ENCODE data around the gene VGF. TPM values are rescaled to one million over a fixed set of nuclear protein-coding genes. Genes with fewer than 3 reads are reported as not detected.
"Not testable (repeated sequence)": the region's sequence is repeated elsewhere in the genome, so short reads cannot be mapped to it uniquely, and the experiment has no call there.

Gene VGF
- total RNA-seq, 3 donors from 2014 or later, result 0.38 to 0.84 (median 0.46) TPM

- ATAC-seq (no peak), DNase-seq (no peak)
- intact Hi-C loops (cut with DNase I, micrococcal nuclease), result no loop called here
- H3K4me1 ChIP-seq (ENCODE audit: low read depth), result no peaks in the 10 kb centered on the region
- no peak overlapping the region for H3K4me3 ChIP-seq
- H3K36me3 ChIP-seq (ENCODE audit: low read depth), result peaks cover 5% of the 10 kb centered on the region
- no peaks in the 10 kb centered on the region for H3K9me3 ChIP-seq
- TF ChIP-seq, protein P1, sequence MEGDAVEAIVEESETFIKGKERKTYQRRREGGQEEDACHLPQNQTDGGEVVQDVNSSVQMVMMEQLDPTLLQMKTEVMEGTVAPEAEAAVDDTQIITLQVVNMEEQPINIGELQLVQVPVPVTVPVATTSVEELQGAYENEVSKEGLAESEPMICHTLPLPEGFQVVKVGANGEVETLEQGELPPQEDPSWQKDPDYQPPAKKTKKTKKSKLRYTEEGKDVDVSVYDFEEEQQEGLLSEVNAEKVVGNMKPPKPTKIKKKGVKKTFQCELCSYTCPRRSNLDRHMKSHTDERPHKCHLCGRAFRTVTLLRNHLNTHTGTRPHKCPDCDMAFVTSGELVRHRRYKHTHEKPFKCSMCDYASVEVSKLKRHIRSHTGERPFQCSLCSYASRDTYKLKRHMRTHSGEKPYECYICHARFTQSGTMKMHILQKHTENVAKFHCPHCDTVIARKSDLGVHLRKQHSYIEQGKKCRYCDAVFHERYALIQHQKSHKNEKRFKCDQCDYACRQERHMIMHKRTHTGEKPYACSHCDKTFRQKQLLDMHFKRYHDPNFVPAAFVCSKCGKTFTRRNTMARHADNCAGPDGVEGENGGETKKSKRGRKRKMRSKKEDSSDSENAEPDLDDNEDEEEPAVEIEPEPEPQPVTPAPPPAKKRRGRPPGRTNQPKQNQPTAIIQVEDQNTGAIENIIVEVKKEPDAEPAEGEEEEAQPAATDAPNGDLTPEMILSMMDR (IDR thresholded peaks at IDR 0.05), result no peak
Observed at GRCh38 chr7:101207459-101207858, 42.1 kb upstream of the VGF start.

- Histone ChIP-seq H3K4me1 (ENCODE audit: low read depth) (peaks cover 5% of the 10 kb centered on the region), H3K36me3 (ENCODE audit: low read depth) (peaks cover 5% of the 10 kb centered on the region), H3K9me3 (no peaks in the 10 kb centered on the region), H3K4me3 (no peak overlapping the region)
- intact Hi-C loops (cut with DNase I, micrococcal nuclease), result no loop called here
- TF ChIP-seq, protein P1 (IDR thresholded peaks at IDR 0.05), result no peak
- DNase-seq (no peak), ATAC-seq (no peak)
Observed at GRCh38 chr7:101206665-101207042, 41.3 kb upstream of the VGF start.

DNA sequence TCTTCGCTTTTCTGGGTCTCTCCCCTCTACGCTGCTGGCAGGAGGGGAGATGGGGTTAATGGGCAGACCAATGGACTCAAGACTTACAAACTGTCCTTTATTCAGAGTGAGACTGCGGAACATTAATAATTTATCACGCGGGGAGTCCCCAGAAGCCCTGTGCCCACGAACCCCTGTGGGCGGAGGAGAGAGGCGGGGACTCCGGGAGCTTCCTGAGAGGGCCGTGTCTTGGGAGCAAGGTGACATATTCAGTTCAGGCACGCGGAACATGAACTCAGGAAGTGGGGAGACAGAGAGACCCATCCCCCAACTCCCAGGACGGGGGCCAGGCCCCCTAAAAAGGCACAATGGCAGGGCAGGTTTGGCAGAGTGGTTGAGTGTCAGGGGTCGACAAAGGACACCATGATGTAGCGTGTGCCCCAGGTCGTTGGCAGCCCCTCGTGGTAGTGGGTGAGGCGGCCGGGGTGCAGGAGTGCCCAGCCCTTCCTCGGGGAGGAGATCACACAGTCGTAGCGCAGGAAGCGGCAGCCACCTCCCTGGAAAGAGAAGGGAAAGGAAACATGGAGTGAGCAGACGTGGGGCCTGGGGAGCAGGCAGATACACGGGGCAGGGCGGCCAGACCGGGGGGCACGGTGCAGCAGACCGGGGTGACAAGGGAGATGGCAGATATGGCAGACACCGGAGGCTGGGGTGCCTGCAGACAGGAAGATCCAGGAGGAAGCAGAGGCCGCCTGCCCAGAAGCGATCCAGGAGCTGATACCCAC, 40.7 kb upstream of the VGF start:
- peaks cover 7% of the 10 kb centered on the region for H3K4me1 ChIP-seq (ENCODE audit: low read depth)
- H3K9me3 ChIP-seq, result no peaks in the 10 kb centered on the region
- DNase-seq (no peak), ATAC-seq (no peak)
- H3K36me3 ChIP-seq (ENCODE audit: low read depth), result peaks cover 5% of the 10 kb centered on the region
- TF ChIP-seq, protein P1 (IDR thresholded peaks at IDR 0.05), result no peak
- intact Hi-C loops (cut with DNase I, micrococcal nuclease), result no loop called here
- H3K4me3 ChIP-seq, result no peak overlapping the region

GRCh38 chr7:101203740-101204738, 38.7 kb upstream of the VGF start:
- H3K4me3 ChIP-seq; H3K9me3 ChIP-seq; H3K4me1 ChIP-seq (ENCODE audit: low read depth); intact Hi-C loops (cut with DNase I, micrococcal nuclease); DNase-seq; ATAC-seq; H3K36me3 ChIP-seq (ENCODE audit: low read depth): not testable (repeated sequence)

- peaks cover 9% of the 10 kb centered on the region for H3K4me1 ChIP-seq (ENCODE audit: low read depth)
- no peak overlapping the region for H3K4me3 ChIP-seq
- TF ChIP-seq, protein P1 (IDR thresholded peaks at IDR 0.05), result no peak
- DNase-seq (no peak), ATAC-seq (no peak)
- no peaks in the 10 kb centered on the region for H3K9me3 ChIP-seq
- intact Hi-C loops (cut with DNase I, micrococcal nuclease), result no loop called here
- H3K36me3 ChIP-seq (ENCODE audit: low read depth), result no peaks in the 10 kb centered on the region
Observed at GRCh38 chr7:101202603-101202918, 37.2 kb upstream of the VGF start.
